BLaER1 treated with 17β-estradiol and CSF1 and Interleukin-3, amounts not matched to agents 10 nM and 100 nM (cell line): Measurements from ENCODE around the gene MMP25.
"Not testable (repeated sequence)": the region's sequence is repeated elsewhere in the genome, so short reads cannot be mapped to it uniquely, and the experiment has no call there.

Experiments
- H3K27ac ChIP-seq, 11 experiments: shearing (Covaris generic); formaldehyde crosslinking; 2 replicates each; pipeline ENCODE4 v1.8.1; 2022
- H3K27me3 ChIP-seq, 11 experiments: shearing (Covaris generic); formaldehyde crosslinking; 2 replicates each; pipeline ENCODE4 v1.8.1; 2022
- H3K36me3 ChIP-seq, 11 experiments: shearing (Covaris generic); formaldehyde crosslinking; 2 replicates each; pipeline ENCODE4 v1.8.1; 2022
- H3K4me1 ChIP-seq, 10 experiments: shearing (Covaris generic); formaldehyde crosslinking; 2 replicates each; pipeline ENCODE4 v1.8.1; 2022
- H3K4me2 ChIP-seq, 11 experiments: shearing (Covaris generic); formaldehyde crosslinking; 2 replicates each; pipeline ENCODE4 v1.8.1; 2022
- H3K4me3 ChIP-seq, 10 experiments: shearing (Covaris generic); formaldehyde crosslinking; 2 replicates each; pipeline ENCODE4 v1.8.1; 2022
- H3K9ac ChIP-seq, 11 experiments: shearing (Covaris generic); formaldehyde crosslinking; 2 replicates each; pipeline ENCODE4 v1.8.1; 2022
- H3K9me3 ChIP-seq, 11 experiments: shearing (Covaris generic); formaldehyde crosslinking; replicated peaks in 1 of 11; 2 replicates each; pipeline ENCODE4 v1.8.1; 2022
- H4K20me1 ChIP-seq, 11 experiments: shearing (Covaris generic); formaldehyde crosslinking; 2 replicates each; pipeline ENCODE4 v1.8.1; 2022
- Cebpa-rat ChIP-seq, 11 experiments: shearing (Covaris generic); IDR thresholded peaks; 2 replicates each; pipeline ENCODE4 v1.8.1; 2022

Gene MMP25

GRCh38 chr16:3068487-3068886 is 22.1 kb downstream of the MMP25 start:
- Histone ChIP-seq H3K36me3 (no peaks in the 10 kb centered on the region), H3K27me3 (no peaks in the 10 kb centered on the region), H3K4me2 (peak overlapping the region in 5 of 11 experiments; percentile 19 to 40 (median 33); a peak in 3 of 22 replicates), H3K4me3 (no peak overlapping the region), H3K4me1 (peaks cover 17 to 73% (median 61%) of the 10 kb centered on the region in 10 experiments), H3K9me3 (peaks cover 0 to 8% (median 5%) of the 10 kb centered on the region in 11 experiments; a peak in 7 of 22 replicates), H3K27ac (peak overlapping the region in 4 of 11 experiments; percentile 38 to 58 (median 43); a peak in 7 of 22 replicates), H3K9ac (no peak overlapping the region), H4K20me1 (no peaks in the 10 kb centered on the region)
- no peak for TF ChIP-seq Cebpa-rat (IDR thresholded peaks at IDR 0.05)

GRCh38 chr16:3069146-3069545 is 22.8 kb downstream of the MMP25 start:
- H3K9ac ChIP-seq, H3K27ac ChIP-seq, H3K9me3 ChIP-seq: not testable (repeated sequence)

GRCh38 chr16:3070608-3071111 is 24.3 kb downstream of the MMP25 start:
- Histone ChIP-seq H3K27ac (peak overlapping the region in 3 of 11 experiments; percentile 15 to 49 (median 33); a peak in 2 of 22 replicates), H3K27me3 (no peaks in the 10 kb centered on the region), H3K4me2 (peak overlapping the region in 8 of 11 experiments; percentile 22 to 95 (median 60); a peak in 15 of 22 replicates), H3K9ac (no peak overlapping the region), H4K20me1 (no peaks in the 10 kb centered on the region), H3K4me1 (peaks cover 30 to 87% (median 74%) of the 10 kb centered on the region in 10 experiments), H3K36me3 (no peaks in the 10 kb centered on the region), H3K4me3 (no peak overlapping the region), H3K9me3 (peaks cover 0 to 8% (median 5%) of the 10 kb centered on the region in 11 experiments; a peak in 7 of 22 replicates)
- no peak for TF ChIP-seq Cebpa-rat (IDR thresholded peaks at IDR 0.05)

More at GRCh38 chr16:3069146-3069545, 22.8 kb downstream of the MMP25 start:
- H3K36me3 ChIP-seq, H3K4me3 ChIP-seq, H4K20me1 ChIP-seq, H3K27me3 ChIP-seq: not testable (repeated sequence)
- H3K4me1 ChIP-seq: peaks cover 24 to 80% (median 67%) of the 10 kb centered on the region in 10 experiments
- peak overlapping the region in 1 of 11 experiments; percentile 3; a peak in 1 of 22 replicates for H3K4me2 ChIP-seq

- peaks cover 38 to 89% (median 81%) of the 10 kb centered on the region in 10 experiments for H3K4me1 ChIP-seq
- no peak for TF ChIP-seq Cebpa-rat (IDR thresholded peaks at IDR 0.05)
- no peaks in the 10 kb centered on the region for H3K27me3 ChIP-seq
Observed at GRCh38 chr16:3071655-3072054, 25.3 kb downstream of the MMP25 start.

GRCh38 chr16:3072148-3072547 is 25.8 kb downstream of the MMP25 start:
- not testable (repeated sequence) for H3K9ac ChIP-seq, H3K27me3 ChIP-seq, H3K36me3 ChIP-seq, H3K4me3 ChIP-seq, H4K20me1 ChIP-seq
- Histone ChIP-seq H3K4me1 (peaks cover 43 to 94% (median 86%) of the 10 kb centered on the region in 10 experiments), H3K4me2 (peak overlapping the region in 9 of 11 experiments; percentile 18 to 95 (median 55); a peak in 17 of 22 replicates), H3K9me3 (peaks cover 2 to 17% (median 15%) of the 10 kb centered on the region in 11 experiments; a peak in 14 of 22 replicates), H3K27ac (peak overlapping the region in 4 of 11 experiments; percentile 19 to 49 (median 30); a peak in 6 of 22 replicates)

More at GRCh38 chr16:3071655-3072054, 25.3 kb downstream of the MMP25 start:
- H3K4me2 ChIP-seq: peak overlapping the region in 9 of 11 experiments; percentile 18 to 95 (median 55); a peak in 17 of 22 replicates
- H3K4me3 ChIP-seq: no peak overlapping the region
- H4K20me1 ChIP-seq: no peaks in the 10 kb centered on the region
- H3K9ac ChIP-seq: no peak overlapping the region
- peaks cover 0 to 12% (median 10%) of the 10 kb centered on the region in 11 experiments; a peak in 13 of 22 replicates for H3K9me3 ChIP-seq
- H3K36me3 ChIP-seq: no peaks in the 10 kb centered on the region
- H3K27ac ChIP-seq: peak overlapping the region in 4 of 11 experiments; percentile 19 to 49 (median 30); a peak in 6 of 22 replicates

- H4K20me1 ChIP-seq, H3K27me3 ChIP-seq, H3K4me3 ChIP-seq, H3K36me3 ChIP-seq: not testable (repeated sequence)
- Histone ChIP-seq H3K27ac (peak overlapping the region in 6 of 11 experiments; percentile 33 to 95 (median 68); a peak in 11 of 22 replicates), H3K4me2 (peak overlapping the region in 10 of 11 experiments; percentile 46 to 95 (median 90); a peak in 19 of 22 replicates), H3K9ac (0 out of 22 replicates have a peak overlapping the region, but pooled peaks of 1 of the 11 experiments have one; percentile 12), H3K9me3 (peaks cover 8 to 23% (median 20%) of the 10 kb centered on the region in 11 experiments; a peak in 18 of 22 replicates), H3K4me1 (peaks cover 44 to 94% (median 86%) of the 10 kb centered on the region in 10 experiments)
Observed at GRCh38 chr16:3072576-3073263, 26.4 kb downstream of the MMP25 start.

GRCh38 chr16:3073448-3073847 is 27.1 kb downstream of the MMP25 start:
- peak overlapping the region in 2 of 11 experiments; percentile 81 to 82; a peak in 1 of 22 replicates for H3K9ac ChIP-seq
- H3K27ac ChIP-seq: peak overlapping the region in 6 of 11 experiments; percentile 18 to 95 (median 78); a peak in 9 of 22 replicates
- H3K9me3 ChIP-seq: peaks cover 11 to 30% (median 27%) of the 10 kb centered on the region in 11 experiments; a peak in 18 of 22 replicates
- peaks cover 44 to 94% (median 85%) of the 10 kb centered on the region in 10 experiments for H3K4me1 ChIP-seq
- peaks cover 0 to 15% (median 0%) of the 10 kb centered on the region in 11 experiments; a peak in 8 of 22 replicates for H3K36me3 ChIP-seq
- TF ChIP-seq Cebpa-rat (IDR thresholded peaks at IDR 0.05): no peak
- H3K4me3 ChIP-seq: no peak overlapping the region
- H3K4me2 ChIP-seq: peak overlapping the region; percentile 70 to 95 (median 89)
- no peaks in the 10 kb centered on the region for H4K20me1 ChIP-seq
- no peaks in the 10 kb centered on the region for H3K27me3 ChIP-seq

GRCh38 chr16:3074860-3075522 is 28.6 kb downstream of the MMP25 start:
- Histone ChIP-seq H3K4me2 (peak overlapping the region; percentile 70 to 95 (median 89)), H3K36me3 (peaks cover 0 to 18% (median 0%) of the 10 kb centered on the region in 11 experiments; a peak in 8 of 22 replicates), H4K20me1 (no peaks in the 10 kb centered on the region), H3K4me1 (peaks cover 44 to 86% (median 80%) of the 10 kb centered on the region in 10 experiments), H3K27me3 (no peaks in the 10 kb centered on the region), H3K27ac (peak overlapping the region in 9 of 11 experiments; percentile 45 to 95 (median 86); a peak in 17 of 22 replicates), H3K9ac (peak overlapping the region in 9 of 11 experiments; percentile 32 to 82 (median 72); a peak in 18 of 22 replicates), H3K9me3 (peaks cover 9 to 37% (median 33%) of the 10 kb centered on the region in 11 experiments; a peak in 20 of 22 replicates), H3K4me3 (peak overlapping the region in 7 of 10 experiments; percentile 6 to 50 (median 29); a peak in 8 of 20 replicates)
- peak in 8 of 11 experiments; percentile 60 to 95 (median 82); a peak in 15 of 22 replicates for TF ChIP-seq Cebpa-rat (IDR thresholded peaks at IDR 0.05)
